Small intestine (tissue), 7 donors: Measurements from ENCODE around the gene DNAI2. TPM values are rescaled to one million over a fixed set of nuclear protein-coding genes. Genes with fewer than 3 reads are reported as not detected.

Experiments
- DNase-seq, 2 donors: peaks; one replicate each; pipeline versions ENCODE4 v3.0.0 to v3.0.0-alpha.2; 2013
- FAIRE-seq: peaks from 2 replicates; lab custom pipeline; 2012; peaks lifted over from hg19 to GRCh38; lab: Jason Lieb, UNC
- H3K27ac ChIP-seq, 3 donors: one replicate each; pipeline ENCODE4 v1.5.1; 2013; ENCODE audit warnings: low read length in 2 of 3, mild to moderate bottlenecking in 2 of 3, control low read depth in 1 of 3, inconsistent platforms in 1 of 3, low read depth in 1 of 3, moderate library complexity in 1 of 3
- H3K27me3 ChIP-seq, 3 donors: one replicate each; pipeline ENCODE4 v1.6.1; 2013; ENCODE audit warnings: low read length in 3 of 3, inconsistent platforms in 1 of 3; ENCODE audit not compliant: control insufficient read depth in 3 of 3, insufficient read depth in 3 of 3
- H3K36me3 ChIP-seq, 3 donors: one replicate each; pipeline ENCODE4 v1.6.1; 2013; ENCODE audit warnings: low read length in 3 of 3, inconsistent platforms in 1 of 3, low read depth in 1 of 3, mild to moderate bottlenecking in 1 of 3, moderate library complexity in 1 of 3; ENCODE audit not compliant: control insufficient read depth in 3 of 3, insufficient read depth in 2 of 3
- H3K4me1 ChIP-seq, 3 donors: one replicate each; pipeline ENCODE4 v1.6.1; 2013; ENCODE audit warnings: low read length in 2 of 3, inconsistent platforms in 1 of 3, low read depth in 1 of 3, mild to moderate bottlenecking in 1 of 3, moderate library complexity in 1 of 3; ENCODE audit not compliant: control insufficient read depth in 3 of 3, insufficient read depth in 2 of 3
- H3K4me3 ChIP-seq, 3 donors: one replicate each; pipeline ENCODE4 v1.5.1; 2013; ENCODE audit warnings: low read length in 3 of 3, control low read depth in 1 of 3, inconsistent platforms in 1 of 3, low read depth in 1 of 3, mild to moderate bottlenecking in 1 of 3, moderate library complexity in 1 of 3
- H3K9me3 ChIP-seq, 2 donors: one replicate each; pipeline ENCODE4 v1.6.1; 2013; ENCODE audit warnings: low read depth in 1 of 2, low read length in 1 of 2; ENCODE audit not compliant: control insufficient read depth in 2 of 2, insufficient read depth in 1 of 2
- WGBS, 3 donors: extraction: QIAGEN DNeasy Blood & Tissue Kit; methylation state at CpG; one replicate each; pipeline ENCODE4 v1.1.7; 2013; 5-methylcytosine and 5-hydroxymethylcytosine counted together
- polyA plus RNA-seq, 4 donors: library from polyadenylated mRNA; stranded (reverse) in 3 of 4; unstranded in 1 of 4; fragments of 200-250 nt in 3 of 4; fragments of 120-200 nt in 1 of 4; gene quantifications; one replicate each; pipeline versions ENCODE4 v1.2.1 to v1.2.3, GENCODE V29; 2013
- donor health status: healthy with polysubstance abuse.
- donor health status: control.
- donor health status: control.
- donor health status: Bipolar disorder and iron deficiency.
- donor health status: healthy.

DNAI2 gene
- polyA plus RNA-seq, 4 donors: 0.03 to 0.10 TPM; not detected in 2

GRCh38 chr17:74250324-74250995, 23.6 kb upstream of the DNAI2 start:
- no peak for FAIRE-seq
- no peak for DNase-seq
- H3K36me3 ChIP-seq: peaks cover 0 to 67% (median 0%) of the 10 kb centered on the region in 3 donors
- no peaks in the 10 kb centered on the region for H3K4me1 ChIP-seq
- H3K4me3 ChIP-seq: no peak overlapping the region
- WGBS, 3 donors: 48 to 74% (median 74%) methylated on average over 11 to 12 of the region's 12 CpGs
- no peaks in the 10 kb centered on the region for H3K27me3 ChIP-seq
- H3K9me3 ChIP-seq: no peaks in the 10 kb centered on the region
- no peak overlapping the region for H3K27ac ChIP-seq

- Histone ChIP-seq H3K27me3 (no peaks in the 10 kb centered on the region), H3K4me3 (no peak overlapping the region), H3K9me3 (no peaks in the 10 kb centered on the region), H3K4me1 (no peaks in the 10 kb centered on the region), H3K36me3 (peaks cover 0 to 69% (median 0%) of the 10 kb centered on the region in 3 donors), H3K27ac (no peak overlapping the region)
- no peak for FAIRE-seq
- WGBS, 3 donors: 88 to 99% (median 92%) methylated on average over 8 of the region's 8 CpGs
- DNase-seq: no peak
These were observed 23.0 kb upstream of the DNAI2 start for GRCh38 chr17:74251051-74251450.

DNA sequence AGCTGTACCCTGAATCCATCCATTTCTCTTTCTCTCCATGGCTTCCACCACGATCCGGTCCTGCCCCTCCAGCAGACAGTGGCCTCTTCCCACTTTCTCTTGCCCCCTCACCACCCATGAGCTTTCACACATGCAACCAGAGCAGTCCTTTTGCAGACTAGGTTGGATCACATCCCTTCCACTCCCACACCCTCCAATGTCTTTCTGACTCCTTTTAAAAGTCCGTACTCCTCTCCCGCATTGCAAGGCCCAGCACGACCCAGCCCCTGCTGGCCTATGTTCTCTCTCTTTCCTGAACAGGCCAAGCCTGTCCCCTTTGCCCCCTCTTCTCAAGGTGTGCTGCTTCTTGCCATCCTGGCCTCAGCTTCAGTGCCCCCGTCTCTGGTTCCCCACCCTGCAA, 22.5 kb upstream of the DNAI2 start:
- Histone ChIP-seq H3K27ac (no peak overlapping the region), H3K4me1 (no peaks in the 10 kb centered on the region), H3K4me3 (no peak overlapping the region), H3K36me3 (peaks cover 0 to 71% (median 0%) of the 10 kb centered on the region in 3 donors), H3K27me3 (no peaks in the 10 kb centered on the region), H3K9me3 (no peaks in the 10 kb centered on the region)
- WGBS, 3 donors: 84 to 88% (median 87%) methylated on average over 6 of the region's 6 CpGs
- FAIRE-seq (no peak), DNase-seq (no peak)

DNA sequence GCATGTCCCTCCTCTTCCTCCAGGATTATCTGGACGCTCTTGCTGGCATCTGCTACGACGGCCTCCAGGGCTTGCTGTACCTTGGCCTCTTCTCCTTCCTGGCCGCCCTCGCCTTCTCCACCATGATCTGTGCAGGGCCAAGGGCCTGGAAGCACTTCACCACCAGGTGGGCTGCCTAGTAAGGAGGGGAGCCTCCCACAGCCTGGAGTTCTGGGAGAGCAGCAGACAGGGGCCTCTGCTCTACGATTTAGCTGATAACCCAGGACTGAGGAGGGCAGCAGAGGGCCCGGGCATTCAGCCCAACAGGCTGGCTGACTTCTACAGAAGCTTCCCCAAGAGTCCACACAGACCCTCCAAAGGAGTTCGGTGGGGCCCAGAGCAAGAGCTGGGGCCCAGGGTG, 21.8 kb upstream of the DNAI2 start:
- FAIRE-seq (no peak), DNase-seq (no peak)
- Histone ChIP-seq H3K27ac (no peak overlapping the region), H3K4me3 (no peak overlapping the region), H3K9me3 (no peaks in the 10 kb centered on the region), H3K36me3 (peaks cover 0 to 72% (median 0%) of the 10 kb centered on the region in 3 donors), H3K4me1 (no peaks in the 10 kb centered on the region), H3K27me3 (no peaks in the 10 kb centered on the region)
- WGBS, 3 donors: 57 to 81% (median 71%) methylated on average over 7 to 8 of the region's 8 CpGs

- no peak for DNase-seq
- no peak for FAIRE-seq
- peaks cover 0 to 67% (median 0%) of the 10 kb centered on the region in 3 donors for H3K36me3 ChIP-seq
- H3K27me3 ChIP-seq: no peaks in the 10 kb centered on the region
- 88 to 92% (median 90%) methylated on average over 13 of the region's 13 CpGs for WGBS, 3 donors
- no peak overlapping the region for H3K27ac ChIP-seq
- no peaks in the 10 kb centered on the region for H3K9me3 ChIP-seq
- no peaks in the 10 kb centered on the region for H3K4me1 ChIP-seq
- no peak overlapping the region for H3K4me3 ChIP-seq
These were observed 21.0 kb upstream of the DNAI2 start for GRCh38 chr17:74253036-74253435.

DNA sequence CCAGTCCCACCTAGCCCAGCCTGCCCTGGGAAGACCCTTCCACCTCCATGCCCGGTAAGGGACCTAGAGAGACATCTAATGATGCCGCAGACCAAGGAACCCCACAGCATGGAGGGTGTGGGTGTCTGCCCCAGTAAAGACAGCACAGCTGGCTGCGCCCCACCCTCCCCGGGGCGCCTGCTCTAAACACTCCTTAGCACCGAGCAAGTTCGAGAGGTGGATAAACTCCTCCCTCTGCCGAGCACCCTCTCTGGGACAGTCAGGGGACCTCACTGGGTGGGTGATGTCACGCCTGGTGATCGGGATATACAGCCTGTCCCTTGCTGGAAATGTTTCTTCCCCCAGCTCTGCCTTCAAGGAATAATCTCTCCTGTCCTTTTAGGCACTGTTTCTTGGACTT, 16.7 kb upstream of the DNAI2 start:
- H3K4me1 ChIP-seq: no peaks in the 10 kb centered on the region
- H3K27me3 ChIP-seq: no peaks in the 10 kb centered on the region
- 67 to 81% (median 81%) methylated on average over 10 of the region's 10 CpGs for WGBS, 3 donors
- no peak overlapping the region for H3K27ac ChIP-seq
- H3K4me3 ChIP-seq: no peak overlapping the region
- H3K36me3 ChIP-seq: peaks cover 0 to 59% (median 0%) of the 10 kb centered on the region in 3 donors
- no peak for DNase-seq
- FAIRE-seq: no peak
- H3K9me3 ChIP-seq: no peaks in the 10 kb centered on the region

- no peaks in the 10 kb centered on the region for H3K27me3 ChIP-seq
- no peak overlapping the region for H3K4me3 ChIP-seq
- H3K9me3 ChIP-seq: no peaks in the 10 kb centered on the region
- no peak overlapping the region for H3K27ac ChIP-seq
- DNase-seq (no peak), FAIRE-seq (no peak)
- 63 to 79% (median 64%) methylated on average over 21 of the region's 21 CpGs for WGBS, 3 donors
- H3K4me1 ChIP-seq: no peaks in the 10 kb centered on the region
- H3K36me3 ChIP-seq: peaks cover 0 to 39% (median 0%) of the 10 kb centered on the region in 3 donors
These were observed 14.1 kb upstream of the DNAI2 start for GRCh38 chr17:74259667-74260524.

GRCh38 chr17:74260525-74260850, 13.5 kb upstream of the DNAI2 start:
- Histone ChIP-seq H3K27ac (no peak overlapping the region), H3K27me3 (no peaks in the 10 kb centered on the region), H3K36me3 (peaks cover 0 to 35% (median 0%) of the 10 kb centered on the region in 3 donors), H3K4me3 (no peak overlapping the region), H3K4me1 (no peaks in the 10 kb centered on the region), H3K9me3 (no peaks in the 10 kb centered on the region)
- no peak for FAIRE-seq
- DNase-seq: no peak
- WGBS, 3 donors: 60 to 76% (median 67%) methylated on average over 6 of the region's 6 CpGs
